CD4-positive, CD25-positive, alpha-beta regulatory T cell (primary cell): ENCODE measurements around the gene FBXL3. TPM values are rescaled to one million over a fixed set of nuclear protein-coding genes. Genes with fewer than 3 reads are reported as not detected.
"Not testable (repeated sequence)": the region's sequence is repeated elsewhere in the genome, so short reads cannot be mapped to it uniquely, and the experiment has no call there.

ENCODE experiments used
- ATAC-seq, 2 donors: fragments of 150-1000 bp; cut with Tn5 transposase; one replicate each; pipeline ENCODE4 v1.10.0; 2021; ENCODE audit warnings: low read depth in 2 of 2, moderate number of reproducible peaks in 2 of 2, moderate library complexity in 1 of 2
- DNase-seq, 3 donors: peaks; one replicate each; pipeline versions ENCODE4 v3.0.0 to v3.0.0-alpha.2; 2012 to 2022; ENCODE audit warnings: mixed read lengths in 1 of 3
- H3K27ac ChIP-seq: one replicate; pipeline ENCODE4 v1.7.0; 2013; ENCODE audit warnings: mild to moderate bottlenecking, low read length; ENCODE audit not compliant: insufficient read depth, poor library complexity, severe bottlenecking
- H3K27me3 ChIP-seq: one replicate; pipeline ENCODE4 v1.7.0; 2013; ENCODE audit warnings: low read length; ENCODE audit not compliant: control insufficient read depth, insufficient read depth
- H3K36me3 ChIP-seq: one replicate; pipeline ENCODE4 v1.7.0; 2013; ENCODE audit warnings: mild to moderate bottlenecking, low read length, moderate library complexity; ENCODE audit not compliant: control insufficient read depth, insufficient read depth
- H3K4me1 ChIP-seq: 2 replicates; pipeline ENCODE4 v1.7.0; 2013; ENCODE audit warnings: mild to moderate bottlenecking, low read length; ENCODE audit not compliant: insufficient read depth, control insufficient read depth, poor library complexity, severe bottlenecking
- H3K4me3 ChIP-seq: one replicate; pipeline ENCODE4 v1.7.0; 2013; ENCODE audit warnings: low read depth, mild to moderate bottlenecking, low read length, moderate library complexity
- H3K9me3 ChIP-seq, 2 experiments: 1 replicate in 1 of 2; 2 replicates in 1 of 2; pipeline ENCODE4 v1.7.0; 2013; ENCODE audit warnings: low read length in 2 of 2, mild to moderate bottlenecking in 1 of 2, moderate library complexity in 1 of 2; ENCODE audit not compliant: control insufficient read depth in 2 of 2
- H3K27ac Mint-ChIP-seq, 3 donors: one replicate each; pipeline ENCODE4 v1.8.0; 2020 to 2022; ENCODE audit warnings: mild to moderate bottlenecking in 3 of 3, mixed read lengths in 3 of 3, moderate library complexity in 2 of 3
- H3K27me3 Mint-ChIP-seq: one replicate; pipeline ENCODE4 v1.8.0; 2022; ENCODE audit warnings: mild to moderate bottlenecking, mixed read lengths
- H3K36me3 Mint-ChIP-seq: one replicate; pipeline ENCODE4 v1.8.0; 2020; ENCODE audit warnings: mixed read lengths
- H3K4me1 Mint-ChIP-seq, 4 donors: one replicate each; pipeline ENCODE4 v1.8.0; 2020 to 2022; ENCODE audit warnings: mixed read lengths in 4 of 4, mild to moderate bottlenecking in 1 of 4
- H3K4me3 Mint-ChIP-seq, 4 donors: one replicate each; pipeline ENCODE4 v1.8.0; 2020 to 2022; ENCODE audit warnings: mild to moderate bottlenecking in 4 of 4, mixed read lengths in 4 of 4, moderate library complexity in 3 of 4
- H3K9me3 Mint-ChIP-seq, 7 donors: one replicate each; pipeline ENCODE4 v1.8.0; 2020 to 2022; ENCODE audit warnings: mixed read lengths in 7 of 7, mild to moderate bottlenecking in 3 of 7, moderate library complexity in 2 of 7
- polyA plus RNA-seq, 4 donors: library from polyadenylated mRNA; unstranded; fragments of 300-500 nt; fragmentation: Illumina TruSeq; gene quantifications; one replicate each; pipeline ENCODE4 v1.2.3, GENCODE V29; 2021
- total RNA-seq: library from RNA; stranded (reverse); gene quantifications from one replicate; pipeline ENCODE4 v1.2.3, GENCODE V29; 2022

FBXL3 gene
- total and polyA plus RNA-seq, 5 donors from 2014 or later = 36.7 to 89.0 (median 51.0) TPM

DNA sequence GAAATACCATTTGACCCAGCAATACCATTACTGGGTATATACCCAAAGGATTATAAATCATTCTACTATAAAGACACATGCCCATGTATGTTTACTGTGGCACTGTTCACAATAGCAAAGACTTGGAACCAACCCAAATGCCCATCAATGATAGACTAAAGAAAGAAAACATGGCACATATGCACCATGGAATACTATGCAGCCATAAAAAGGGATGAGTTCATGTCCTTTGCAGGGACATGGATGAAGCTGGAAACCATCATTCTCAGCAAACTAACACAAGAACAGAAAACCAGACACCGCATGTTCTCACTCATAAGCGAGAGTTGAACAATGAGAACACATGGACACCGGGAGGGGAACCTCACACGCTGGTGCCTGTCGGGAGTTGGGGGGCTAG lies 17.2 kb downstream of the FBXL3 start:
- H3K27me3 ChIP-seq, ATAC-seq, DNase-seq, H3K27ac ChIP-seq, H3K27me3 Mint-ChIP-seq, H3K4me3 ChIP-seq, H3K9me3 ChIP-seq, H3K9me3 Mint-ChIP-seq: not testable (repeated sequence)
- H3K4me1 ChIP-seq = peaks cover 19% of the 10 kb centered on the region
- Mint-ChIP-seq H3K27ac (peak overlapping the region in 2 of 3 donors; percentile 49 to 88), H3K4me3 (peak overlapping the region in 1 of 4 donors; percentile 23), H3K4me1 (peaks cover 26 to 76% (median 56%) of the 10 kb centered on the region in 4 donors), H3K36me3 (peaks cover 55% of the 10 kb centered on the region)
- H3K36me3 ChIP-seq = peaks cover 86% of the 10 kb centered on the region

DNA sequence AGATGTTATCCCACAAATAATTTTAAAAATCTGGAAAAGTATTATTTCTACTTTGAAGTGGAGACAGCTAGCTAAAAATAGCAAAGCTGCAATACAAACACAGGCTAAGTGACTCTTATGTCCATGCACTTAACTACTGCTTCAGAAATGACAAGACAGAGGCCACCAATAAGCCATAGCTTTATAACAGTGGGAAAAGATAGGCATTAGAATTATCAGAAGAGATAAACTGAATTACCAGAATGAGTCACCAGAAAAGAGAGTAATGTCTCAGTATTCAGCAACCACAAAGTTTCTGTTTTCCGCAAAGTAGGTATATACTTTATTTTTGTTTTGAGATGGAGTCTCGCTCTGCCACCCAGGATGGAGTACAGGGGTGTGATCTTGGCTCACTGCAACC lies 17.9 kb downstream of the FBXL3 start:
- no peaks in the 10 kb centered on the region for H3K9me3 ChIP-seq

GRCh38 chr13:77008337-77008736 lies 18.6 kb downstream of the FBXL3 start:
- H3K9me3 Mint-ChIP-seq, H3K27me3 Mint-ChIP-seq, H3K4me3 ChIP-seq, DNase-seq, ATAC-seq, H3K9me3 ChIP-seq, H3K27me3 ChIP-seq: not testable (repeated sequence)
- H3K4me1 Mint-ChIP-seq = peaks cover 28 to 73% (median 51%) of the 10 kb centered on the region in 4 donors
- peaks cover 45% of the 10 kb centered on the region for H3K36me3 Mint-ChIP-seq
- H3K27ac ChIP-seq = peak overlapping the region; percentile 45
- H3K36me3 ChIP-seq = peaks cover 82% of the 10 kb centered on the region
- H3K27ac Mint-ChIP-seq = peak overlapping the region; percentile 49 to 95 (median 88)
- peaks cover 16% of the 10 kb centered on the region for H3K4me1 ChIP-seq
- H3K4me3 Mint-ChIP-seq = peak overlapping the region in 1 of 4 donors; percentile 23

More for the DNA sequence above, 17.9 kb downstream of the FBXL3 start:
- Mint-ChIP-seq H3K9me3 (peaks cover 0 to 1% (median 0%) of the 10 kb centered on the region in 7 donors), H3K27ac (peak overlapping the region; percentile 49 to 95 (median 88)), H3K36me3 (peaks cover 52% of the 10 kb centered on the region), H3K27me3 (no peaks in the 10 kb centered on the region), H3K4me3 (peak overlapping the region in 2 of 4 donors; percentile 23 to 65), H3K4me1 (peaks cover 32 to 74% (median 55%) of the 10 kb centered on the region in 4 donors)
- Histone ChIP-seq H3K4me3 (peak overlapping the region; percentile 52), H3K27ac (peak overlapping the region; percentile 45), H3K36me3 (peaks cover 86% of the 10 kb centered on the region), H3K4me1 (peaks cover 16% of the 10 kb centered on the region), H3K27me3 (no peaks in the 10 kb centered on the region)
- peak in 1 of 3 donors; percentile 66 for DNase-seq
- peak; percentile 48 to 68 for ATAC-seq

DNA sequence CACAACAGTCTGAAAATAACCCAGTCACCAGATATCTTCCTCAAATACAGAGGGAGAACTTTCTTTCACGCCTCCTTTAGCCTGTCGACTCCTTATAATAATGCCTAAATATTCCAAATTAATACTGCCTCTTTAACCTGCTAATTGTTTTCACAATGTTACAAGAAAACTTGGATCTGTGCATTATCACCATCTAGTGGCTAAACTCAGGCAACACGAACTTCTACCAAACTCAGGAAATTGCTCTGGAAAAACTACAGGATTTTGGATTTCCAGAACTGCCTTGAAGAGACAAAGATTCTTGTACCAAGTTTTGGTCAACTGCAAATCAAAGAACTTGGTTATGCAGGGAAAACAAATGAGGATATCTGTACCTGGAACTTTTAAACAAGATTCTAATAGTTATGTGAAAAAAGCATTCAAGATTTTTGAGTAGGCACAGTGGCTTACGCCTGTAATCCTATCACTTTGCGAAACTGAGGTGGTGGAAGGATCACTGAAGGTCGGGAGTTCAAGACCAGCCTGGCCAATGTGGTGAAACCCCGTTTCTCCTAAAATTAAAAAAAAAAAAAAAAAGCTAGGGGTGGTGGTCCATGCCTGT lies 24.3 kb downstream of the FBXL3 start:
- ATAC-seq (no peak), DNase-seq (no peak)
- H3K36me3 Mint-ChIP-seq = peaks cover 31% of the 10 kb centered on the region
- no peaks in the 10 kb centered on the region for H3K9me3 Mint-ChIP-seq
- Histone ChIP-seq H3K9me3 (no peaks in the 10 kb centered on the region), H3K27me3 (no peaks in the 10 kb centered on the region), H3K4me3 (peak overlapping the region; percentile 60), H3K4me1 (peaks cover 20% of the 10 kb centered on the region), H3K27ac (peak overlapping the region; percentile 70), H3K36me3 (peaks cover 65% of the 10 kb centered on the region)
- peak overlapping the region; percentile 83 to 88 (median 84) for H3K27ac Mint-ChIP-seq
- H3K4me1 Mint-ChIP-seq = peaks cover 46 to 65% (median 62%) of the 10 kb centered on the region in 4 donors
- peak overlapping the region in 2 of 4 donors; percentile 1 to 39 for H3K4me3 Mint-ChIP-seq
- H3K27me3 Mint-ChIP-seq = no peaks in the 10 kb centered on the region

DNA sequence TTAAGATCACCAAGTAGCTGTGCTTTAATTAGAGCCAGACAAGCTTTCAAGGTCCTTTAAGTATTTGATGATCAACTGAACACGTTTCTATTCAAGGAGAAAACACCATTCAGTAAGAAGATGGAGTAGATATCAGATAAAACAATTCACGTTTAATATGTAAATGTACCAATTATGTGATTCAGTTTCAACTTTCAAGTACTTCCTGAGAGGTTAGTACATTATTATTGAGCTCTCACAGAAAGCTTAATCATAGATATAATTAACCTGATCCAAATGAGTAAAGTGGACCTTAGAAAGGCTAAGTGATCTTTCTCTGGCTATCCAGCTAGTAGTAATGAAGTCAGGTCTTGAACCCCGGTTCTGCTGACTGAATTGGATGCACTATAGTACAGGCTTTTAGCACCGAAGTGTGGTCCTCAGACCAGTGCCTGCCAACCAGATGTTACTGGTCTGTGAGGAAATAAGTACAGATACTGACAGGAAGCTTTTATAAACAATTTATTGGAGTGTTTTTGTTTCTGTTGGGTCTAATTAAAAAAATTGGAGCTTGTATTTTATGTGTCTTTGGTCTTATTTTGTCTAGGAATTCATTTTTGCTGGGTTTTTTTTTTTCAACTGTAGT lies 24.9 kb downstream of the FBXL3 start:
- H3K27ac Mint-ChIP-seq = peak overlapping the region; percentile 84 to 96 (median 86)
- H3K36me3 ChIP-seq = peaks cover 61% of the 10 kb centered on the region
- DNase-seq (no peak), ATAC-seq (peak; percentile 54 to 60)
- peak overlapping the region; percentile 70 for H3K27ac ChIP-seq
- no peaks in the 10 kb centered on the region for H3K27me3 Mint-ChIP-seq
- H3K4me3 Mint-ChIP-seq = peak overlapping the region; percentile 39 to 58 (median 55)
- H3K4me1 ChIP-seq = peaks cover 20% of the 10 kb centered on the region
- peaks cover 46 to 61% (median 56%) of the 10 kb centered on the region in 4 donors for H3K4me1 Mint-ChIP-seq
- no peaks in the 10 kb centered on the region for H3K9me3 Mint-ChIP-seq
- no peaks in the 10 kb centered on the region for H3K27me3 ChIP-seq
- no peaks in the 10 kb centered on the region for H3K9me3 ChIP-seq
- H3K36me3 Mint-ChIP-seq = peaks cover 27% of the 10 kb centered on the region
- peak overlapping the region; percentile 60 for H3K4me3 ChIP-seq

GRCh38 chr13:77001540-77001939 lies 25.4 kb downstream of the FBXL3 start:
- ATAC-seq (peak; percentile 22 to 23), DNase-seq (no peak)
- H3K36me3 ChIP-seq = peaks cover 57% of the 10 kb centered on the region
- no peaks in the 10 kb centered on the region for H3K9me3 Mint-ChIP-seq
- H3K27ac ChIP-seq = peak overlapping the region; percentile 70
- H3K27ac Mint-ChIP-seq = peak overlapping the region; percentile 84 to 96 (median 86)
- H3K4me1 Mint-ChIP-seq = peaks cover 45 to 59% (median 55%) of the 10 kb centered on the region in 4 donors
- H3K4me3 Mint-ChIP-seq = peak overlapping the region; percentile 15 to 58 (median 46)
- no peaks in the 10 kb centered on the region for H3K27me3 Mint-ChIP-seq
- no peaks in the 10 kb centered on the region for H3K27me3 ChIP-seq
- peak overlapping the region; percentile 60 for H3K4me3 ChIP-seq
- no peaks in the 10 kb centered on the region for H3K9me3 ChIP-seq
- peaks cover 20% of the 10 kb centered on the region for H3K4me1 ChIP-seq
- peaks cover 28% of the 10 kb centered on the region for H3K36me3 Mint-ChIP-seq

- no peak for DNase-seq
- no peak for ATAC-seq
- Mint-ChIP-seq H3K36me3 (peaks cover 37% of the 10 kb centered on the region), H3K9me3 (no peaks in the 10 kb centered on the region), H3K27ac (peak overlapping the region in 1 of 3 donors; percentile 96), H3K4me1 (peaks cover 41 to 61% (median 55%) of the 10 kb centered on the region in 4 donors), H3K27me3 (no peaks in the 10 kb centered on the region), H3K4me3 (no peak overlapping the region)
- H3K4me1 ChIP-seq = peaks cover 22% of the 10 kb centered on the region
- no peak overlapping the region for H3K27ac ChIP-seq
- H3K9me3 ChIP-seq = no peaks in the 10 kb centered on the region
- no peaks in the 10 kb centered on the region for H3K27me3 ChIP-seq
- no peak overlapping the region for H3K4me3 ChIP-seq
- H3K36me3 ChIP-seq = peaks cover 53% of the 10 kb centered on the region
Measured at GRCh38 chr13:77000475-77000874, 26.5 kb downstream of the FBXL3 start.
